GM12891 (cell line): ENCODE results near the gene C12orf75.
A peak's percentile ranks its signal among the peaks of the same experiment; 100 is the strongest.

Experiments
- PAX5 ChIP-seq: IDR thresholded peaks from 2 replicates; pipeline ENCODE4 v1.6.1; 2011; ENCODE audit warnings: low read length, moderate library complexity, mild to moderate bottlenecking; ENCODE audit not compliant: insufficient read depth, severe bottlenecking
- POLR2A ChIP-seq: IDR thresholded peaks from 2 replicates; pipeline ENCODE4 v1.6.1; 2011; ENCODE audit warnings: low read depth, low read length, control low read depth
- POLR2AphosphoS5 ChIP-seq: IDR thresholded peaks from 2 replicates; pipeline ENCODE4 v1.6.1; 2011; ENCODE audit warnings: low read depth, low read length, control low read depth
- POU2F2 ChIP-seq: IDR thresholded peaks from 2 replicates; pipeline ENCODE4 v1.6.1; 2011; ENCODE audit warnings: low read depth, mild to moderate bottlenecking, control low read depth, low read length, moderate library complexity
- SPI1 ChIP-seq: IDR thresholded peaks from 2 replicates; pipeline ENCODE4 v1.6.1; 2011; ENCODE audit warnings: low read depth, low read length, control low read depth
- TAF1 ChIP-seq: IDR thresholded peaks from 2 replicates; pipeline ENCODE4 v1.6.1; 2011; ENCODE audit warnings: low read depth, low read length, control low read depth

DNA sequence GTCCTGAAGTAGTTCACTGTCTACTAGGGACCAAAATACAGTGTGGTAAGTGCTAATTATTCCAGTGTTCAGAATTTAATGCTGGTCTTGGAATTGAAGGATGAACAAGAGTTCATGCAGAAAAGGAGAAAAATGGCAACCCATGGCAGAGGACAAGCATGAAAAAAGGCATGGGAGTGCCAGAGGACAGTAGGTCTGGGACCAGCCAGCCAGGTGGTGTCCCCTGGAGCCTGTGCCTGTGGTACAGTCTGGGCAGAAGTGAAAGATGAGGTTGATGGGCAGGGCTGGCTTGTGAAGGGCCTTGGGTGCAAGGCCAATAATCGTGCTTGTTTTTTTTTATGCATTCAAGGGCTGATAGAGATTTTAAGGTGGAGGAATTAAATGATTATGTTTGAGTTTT, 21.0 kb downstream of the C12orf75 start:
- TF ChIP-seq POLR2AphosphoS5 (no peak), POLR2A (no peak), SPI1 (peak; percentile 57), TAF1 (no peak), POU2F2 (no peak), PAX5 (no peak)
